Measurements from ENCODE around the gene RAB4B. TPM values are rescaled to one million over a fixed set of nuclear protein-coding genes. Genes with fewer than 3 reads are reported as not detected.

Gene RAB4B
- total RNA-seq, 4 donors from 2014 or later: 18.7 to 27.5 (median 20.9) TPM

- WGBS, 2 donors (ENCODE audit: low coverage in 1 of 2): 17 to 54% methylated on average over 1 to 4 of the region's 6 CpGs
- Histone ChIP-seq H3K27ac (peak overlapping the region; percentile 21 to 99 (median 96)), H3K9me3 (no peaks in the 10 kb centered on the region), H3K27me3 (no peaks in the 10 kb centered on the region), H3K4me3 (peak overlapping the region in 1 of 2 donors; percentile 39), H3K4me1 (peaks cover 16 to 93% (median 81%) of the 10 kb centered on the region in 3 donors), H3K36me3 (peaks cover 0 to 33% of the 10 kb centered on the region in 2 donors)
- TF ChIP-seq EP300 (IDR thresholded peaks at IDR 0.05): no peak
- no peak for TF ChIP-seq POLR2AphosphoS5 (IDR thresholded peaks at IDR 0.05)
- TF ChIP-seq CTCF (IDR thresholded peaks at IDR 0.05): no peak
- TF ChIP-seq POLR2A (IDR thresholded peaks at IDR 0.05): no peak
- ATAC-seq: no peak
Measured at GRCh38 chr19:40803857-40804782, 26.1 kb downstream of the RAB4B start.

GRCh38 chr19:40804783-40805242, 26.8 kb downstream of the RAB4B start:
- H3K4me3 ChIP-seq: no peak overlapping the region
- WGBS, 2 donors (ENCODE audit: low coverage in 1 of 2): 10 to 35% methylated on average over 2 of the region's 7 CpGs
- H3K27me3 ChIP-seq: no peaks in the 10 kb centered on the region
- no peaks in the 10 kb centered on the region for H3K9me3 ChIP-seq
- no peak for ATAC-seq
- peak overlapping the region in 3 of 4 donors; percentile 95 to 99 (median 98) for H3K27ac ChIP-seq
- TF ChIP-seq EP300 (IDR thresholded peaks at IDR 0.05): no peak
- no peak for TF ChIP-seq CTCF (IDR thresholded peaks at IDR 0.05)
- TF ChIP-seq POLR2AphosphoS5 (IDR thresholded peaks at IDR 0.05): no peak
- no peak for TF ChIP-seq POLR2A (IDR thresholded peaks at IDR 0.05)
- H3K36me3 ChIP-seq: peaks cover 0 to 39% of the 10 kb centered on the region in 2 donors
- peaks cover 16 to 100% (median 86%) of the 10 kb centered on the region in 3 donors for H3K4me1 ChIP-seq

- Histone ChIP-seq H3K27me3 (no peaks in the 10 kb centered on the region), H3K27ac (peak overlapping the region in 3 of 4 donors; percentile 95 to 99 (median 98)), H3K4me3 (no peak overlapping the region), H3K36me3 (peaks cover 0 to 37% of the 10 kb centered on the region in 2 donors), H3K4me1 (peaks cover 16 to 100% (median 82%) of the 10 kb centered on the region in 3 donors), H3K9me3 (no peaks in the 10 kb centered on the region)
- 52% methylated on average over 2 of the region's 2 CpGs; no CpG with 5 or more reads in 1 of the 2 donors for WGBS, 2 donors (ENCODE audit: low coverage in 1 of 2)
- ATAC-seq: no peak
- TF ChIP-seq EP300 (IDR thresholded peaks at IDR 0.05) (no peak), POLR2A (IDR thresholded peaks at IDR 0.05) (no peak), POLR2AphosphoS5 (IDR thresholded peaks at IDR 0.05) (no peak), CTCF (IDR thresholded peaks at IDR 0.05) (no peak)
Measured at GRCh38 chr19:40805258-40805868, 27.3 kb downstream of the RAB4B start.

- Histone ChIP-seq H3K27me3 (no peaks in the 10 kb centered on the region), H3K9me3 (no peaks in the 10 kb centered on the region), H3K4me3 (peak overlapping the region in 1 of 2 donors; percentile 19), H3K36me3 (peaks cover 0 to 26% of the 10 kb centered on the region in 2 donors), H3K4me1 (peaks cover 8 to 93% (median 76%) of the 10 kb centered on the region in 3 donors), H3K27ac (peak overlapping the region in 3 of 4 donors; percentile 95 to 99 (median 98))
- 2 to 47% methylated on average over 4 to 7 of the region's 26 CpGs for WGBS, 2 donors (ENCODE audit: low coverage in 1 of 2)
- TF ChIP-seq POLR2AphosphoS5 (IDR thresholded peaks at IDR 0.05) (peak; percentile 74), POLR2A (IDR thresholded peaks at IDR 0.05) (no peak), CTCF (IDR thresholded peaks at IDR 0.05) (peak in 3 of 4 experiments; percentile 78 to 90 (median 89))
- peak; percentile 57 for ATAC-seq
Measured at GRCh38 chr19:40806423-40807146, 28.5 kb downstream of the RAB4B start.
